HFF-Myc (cell line): ENCODE measurements around the gene FAM118A.
A peak's percentile ranks its signal among the peaks of the same experiment; 100 is the strongest.

Experiments
- DNase-seq: peaks from one replicate; pipeline ENCODE4 v3.0.0-alpha.2; 2011; ENCODE audit warnings: low read depth; ENCODE audit errors: extremely low read depth
- H3K4me3 ChIP-seq: replicated peaks from 2 replicates; pipeline ENCODE4 v1.5.1; 2011; ENCODE audit warnings: low read depth, mild to moderate bottlenecking, control low read depth, low read length
- CTCF ChIP-seq: IDR thresholded peaks from 2 replicates; pipeline ENCODE4 v1.5.1; 2012; ENCODE audit warnings: mild to moderate bottlenecking, low read depth, low read length, control low read depth; ENCODE audit errors: missing control alignments

Gene FAM118A

GRCh38 chr22:45331486-45331885 is 21.8 kb downstream of the FAM118A start:
- no peak overlapping the region for H3K4me3 ChIP-seq
- no peak for TF ChIP-seq CTCF
- DNase-seq, result no peak

GRCh38 chr22:45332001-45332400 is 22.3 kb downstream of the FAM118A start:
- no peak overlapping the region for H3K4me3 ChIP-seq
- no peak for DNase-seq
- TF ChIP-seq CTCF, result no peak

GRCh38 chr22:45334068-45334467 is 24.3 kb downstream of the FAM118A start:
- DNase-seq, result no peak
- H3K4me3 ChIP-seq, result no peak overlapping the region
- TF ChIP-seq CTCF, result no peak

- DNase-seq, result no peak
- TF ChIP-seq CTCF, result no peak
- no peak overlapping the region for H3K4me3 ChIP-seq
Measured at GRCh38 chr22:45334528-45334927, 24.8 kb downstream of the FAM118A start.

- TF ChIP-seq CTCF, result peak; percentile 6
- H3K4me3 ChIP-seq, result no peak overlapping the region
- DNase-seq, result no peak
Measured at GRCh38 chr22:45335021-45335818, 25.5 kb downstream of the FAM118A start.

- H3K4me3 ChIP-seq, result no peak overlapping the region
- DNase-seq, result no peak
- no peak for TF ChIP-seq CTCF
Measured at GRCh38 chr22:45335854-45336522, 26.3 kb downstream of the FAM118A start.

- TF ChIP-seq CTCF, result no peak
- no peak for DNase-seq
- no peak overlapping the region for H3K4me3 ChIP-seq
Measured at GRCh38 chr22:45336971-45337431, 27.3 kb downstream of the FAM118A start.
